Measurements from ENCODE around the gene HDLBP.

HDLBP gene

GRCh38 chr2:241224018-241224850 lies 91.2 kb downstream of the HDLBP start:
- no peak for TF ChIP-seq GATA1 (IDR thresholded peaks at IDR 0.05; ENCODE audit: low read depth, low read length)
- no peak for TF ChIP-seq POLR2A (IDR thresholded peaks at IDR 0.05; ENCODE audit: low read length)

GRCh38 chr2:241223211-241224017 lies 92.1 kb downstream of the HDLBP start:
- TF ChIP-seq POLR2A (IDR thresholded peaks at IDR 0.05; ENCODE audit: low read length) (no peak), GATA1 (IDR thresholded peaks at IDR 0.05; ENCODE audit: low read depth, low read length) (no peak)
- DNase-seq = no peak

More at GRCh38 chr2:241224018-241224850, 91.2 kb downstream of the HDLBP start:
- no peak for DNase-seq

GRCh38 chr2:241219856-241220356 lies 95.6 kb downstream of the HDLBP start:
- no peak for DNase-seq
- TF ChIP-seq POLR2A (IDR thresholded peaks at IDR 0.05; ENCODE audit: low read length) (no peak), GATA1 (IDR thresholded peaks at IDR 0.05; ENCODE audit: low read depth, low read length) (no peak)

- DNase-seq = no peak
Measured at GRCh38 chr2:241219030-241219382, 96.5 kb downstream of the HDLBP start.

GRCh38 chr2:241218131-241219029 lies 97.1 kb downstream of the HDLBP start:
- DNase-seq = peak; percentile 51 to 55
- TF ChIP-seq GATA1 (IDR thresholded peaks at IDR 0.05; ENCODE audit: low read depth, low read length) (no peak), POLR2A (IDR thresholded peaks at IDR 0.05; ENCODE audit: low read length) (no peak)

More at GRCh38 chr2:241219030-241219382, 96.5 kb downstream of the HDLBP start:
- TF ChIP-seq GATA1 (IDR thresholded peaks at IDR 0.05; ENCODE audit: low read depth, low read length) (no peak), POLR2A (IDR thresholded peaks at IDR 0.05; ENCODE audit: low read length) (no peak)

- no peak for TF ChIP-seq POLR2A (IDR thresholded peaks at IDR 0.05; ENCODE audit: low read length)
- no peak for TF ChIP-seq GATA1 (IDR thresholded peaks at IDR 0.05; ENCODE audit: low read depth, low read length)
- peak; percentile 65 to 73 for DNase-seq
Measured at GRCh38 chr2:241217320-241218031, 98.0 kb downstream of the HDLBP start.

- no peak for DNase-seq
- TF ChIP-seq POLR2A (IDR thresholded peaks at IDR 0.05; ENCODE audit: low read length) = no peak
- no peak for TF ChIP-seq GATA1 (IDR thresholded peaks at IDR 0.05; ENCODE audit: low read depth, low read length)
Measured at GRCh38 chr2:241216211-241216761, 99.2 kb downstream of the HDLBP start.

- no peak for TF ChIP-seq GATA1 (IDR thresholded peaks at IDR 0.05; ENCODE audit: low read depth, low read length)
- no peak for TF ChIP-seq POLR2A (IDR thresholded peaks at IDR 0.05; ENCODE audit: low read length)
- DNase-seq = no peak
Measured at GRCh38 chr2:241215421-241215820, 100.1 kb downstream of the HDLBP start.

GRCh38 chr2:241214766-241215165 lies 100.7 kb downstream of the HDLBP start:
- DNase-seq = no peak
- TF ChIP-seq GATA1 (IDR thresholded peaks at IDR 0.05; ENCODE audit: low read depth, low read length) (no peak), POLR2A (IDR thresholded peaks at IDR 0.05; ENCODE audit: low read length) (no peak)

- TF ChIP-seq GATA1 (IDR thresholded peaks at IDR 0.05; ENCODE audit: low read depth, low read length) = no peak
- TF ChIP-seq POLR2A (IDR thresholded peaks at IDR 0.05; ENCODE audit: low read length) = no peak
- no peak for DNase-seq
Measured at GRCh38 chr2:241214209-241214608, 101.3 kb downstream of the HDLBP start.

GRCh38 chr2:241213567-241213966 lies 101.9 kb downstream of the HDLBP start:
- TF ChIP-seq POLR2A (IDR thresholded peaks at IDR 0.05; ENCODE audit: low read length) (no peak), GATA1 (IDR thresholded peaks at IDR 0.05; ENCODE audit: low read depth, low read length) (no peak)
- DNase-seq = no peak

GRCh38 chr2:241213041-241213440 lies 102.4 kb downstream of the HDLBP start:
- no peak for DNase-seq
- TF ChIP-seq GATA1 (IDR thresholded peaks at IDR 0.05; ENCODE audit: low read depth, low read length) = no peak
- TF ChIP-seq POLR2A (IDR thresholded peaks at IDR 0.05; ENCODE audit: low read length) = no peak

Measured in erythroblast (primary cell).